GM19372 (cell line): ENCODE results near the gene RNF217.

Source experiments
- ATAC-seq: cut with Tn5 transposase; IDR thresholded peaks from one replicate; pipeline ENCODE4 v1.9.1; 2021; ENCODE audit warnings: mild to moderate bottlenecking, low read depth, moderate library complexity; ENCODE audit not compliant: unreplicated experiment

Gene RNF217

DNA sequence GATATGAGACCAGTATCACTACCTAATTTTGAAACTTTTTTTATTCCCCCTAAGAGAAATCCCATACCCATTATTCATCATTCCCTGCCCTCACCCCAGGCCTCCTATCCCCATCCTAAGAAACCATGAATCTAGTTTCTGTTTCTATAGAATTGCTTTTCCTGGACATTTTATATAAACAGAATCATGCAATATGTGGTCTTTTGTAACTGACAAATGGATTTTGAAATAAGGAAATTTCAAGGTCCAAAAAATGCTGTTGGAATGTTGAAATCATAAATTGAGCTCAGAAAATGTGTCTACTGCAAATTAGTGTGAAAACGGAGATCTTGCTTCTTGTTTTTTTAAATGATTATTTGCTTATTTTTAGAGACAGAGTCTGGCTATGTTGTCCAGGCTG, 25.1 kb downstream of the RNF217 start:
- ATAC-seq, result no peak

DNA sequence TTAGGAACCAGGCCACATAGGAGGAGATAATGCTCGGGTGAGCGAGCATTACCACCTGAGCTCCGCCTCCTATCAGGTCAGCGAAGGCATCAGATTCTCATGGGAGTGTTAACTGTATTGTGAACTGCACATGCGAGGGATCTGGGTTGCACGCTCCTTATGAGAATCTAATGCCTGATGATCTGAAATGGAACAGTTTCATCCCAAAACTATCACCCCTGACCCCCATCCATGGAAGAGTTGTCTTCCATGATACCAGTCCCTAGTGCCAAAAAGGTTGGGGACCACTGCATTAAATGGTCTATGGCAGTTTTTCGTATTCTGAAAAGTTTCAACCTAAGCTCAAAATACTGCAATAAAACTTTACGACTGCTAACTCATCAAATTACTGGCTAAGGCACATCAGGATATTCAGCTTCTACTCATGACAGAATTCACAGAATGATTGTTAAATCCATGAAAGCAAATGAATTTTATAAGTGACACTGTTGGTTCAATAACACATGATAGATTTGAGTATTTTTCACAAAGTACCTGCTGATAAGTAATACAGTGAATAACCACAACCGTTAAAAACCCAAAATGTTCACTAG, 25.9 kb downstream of the RNF217 start:
- no peak for ATAC-seq

DNA sequence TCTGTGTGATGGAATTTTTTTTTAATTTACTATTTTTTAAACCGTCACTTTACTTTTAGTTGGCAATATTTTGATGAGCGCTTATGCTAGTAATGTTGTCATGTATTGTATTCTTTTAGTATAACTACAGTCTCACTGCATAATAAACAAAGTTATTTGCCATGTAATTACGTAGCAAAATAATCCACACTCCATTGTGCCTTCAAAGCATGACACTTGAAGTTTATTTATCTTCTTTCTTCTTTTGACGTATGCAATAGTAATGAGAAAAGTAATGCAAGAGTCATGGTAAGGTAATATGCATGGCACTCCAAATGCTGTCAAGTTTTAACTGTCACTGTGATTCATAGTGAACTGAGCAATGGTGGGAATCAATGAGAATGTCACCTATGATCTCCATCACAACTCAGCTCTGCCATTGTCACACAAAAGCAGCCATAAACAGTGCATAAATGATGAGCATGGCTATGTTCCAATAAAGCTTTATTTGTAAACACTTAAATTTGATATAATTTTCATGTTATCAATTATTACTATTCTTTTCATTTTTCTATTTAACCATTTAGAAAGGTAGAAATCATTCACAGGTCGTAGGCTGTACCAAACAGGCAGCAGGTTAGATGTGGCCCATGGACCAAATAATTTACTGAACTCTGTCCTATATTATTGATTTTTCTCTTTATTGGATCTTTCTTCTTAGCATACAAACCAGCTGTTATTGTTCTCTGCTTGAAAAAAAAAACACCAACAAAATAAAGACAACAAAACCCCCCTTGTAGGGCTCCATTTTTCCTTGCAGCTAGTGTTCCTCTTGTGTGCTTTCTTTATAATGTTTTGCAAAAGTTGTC, 27.1 kb downstream of the RNF217 start:
- no peak for ATAC-seq

- no peak for ATAC-seq
Observed at GRCh38 chr6:124990988-124991387, 28.8 kb downstream of the RNF217 start.

- no peak for ATAC-seq
Observed at GRCh38 chr6:124991764-124992295, 29.6 kb downstream of the RNF217 start.

- ATAC-seq, result no peak
Observed at GRCh38 chr6:124993327-124993726, 31.1 kb downstream of the RNF217 start.

GRCh38 chr6:124994648-124995047, 32.4 kb downstream of the RNF217 start:
- no peak for ATAC-seq

DNA sequence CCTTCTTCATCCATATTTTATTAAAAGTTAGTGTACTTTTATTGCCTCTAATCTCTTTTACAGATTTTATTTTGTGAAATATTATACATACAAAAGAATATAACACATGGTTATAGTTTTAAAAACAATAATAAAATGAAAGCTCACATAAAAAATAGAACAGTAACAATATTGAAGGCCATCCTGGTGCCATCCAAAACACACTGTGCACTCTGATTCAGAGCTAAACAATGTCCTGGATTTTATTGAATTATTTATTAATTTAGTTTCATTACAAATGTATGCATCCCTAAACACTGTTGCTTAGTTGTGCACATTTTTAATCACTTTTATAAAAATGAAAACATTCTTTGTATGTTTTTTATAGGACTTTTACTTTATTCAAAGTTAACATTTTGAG, 32.9 kb downstream of the RNF217 start:
- ATAC-seq, result no peak

DNA sequence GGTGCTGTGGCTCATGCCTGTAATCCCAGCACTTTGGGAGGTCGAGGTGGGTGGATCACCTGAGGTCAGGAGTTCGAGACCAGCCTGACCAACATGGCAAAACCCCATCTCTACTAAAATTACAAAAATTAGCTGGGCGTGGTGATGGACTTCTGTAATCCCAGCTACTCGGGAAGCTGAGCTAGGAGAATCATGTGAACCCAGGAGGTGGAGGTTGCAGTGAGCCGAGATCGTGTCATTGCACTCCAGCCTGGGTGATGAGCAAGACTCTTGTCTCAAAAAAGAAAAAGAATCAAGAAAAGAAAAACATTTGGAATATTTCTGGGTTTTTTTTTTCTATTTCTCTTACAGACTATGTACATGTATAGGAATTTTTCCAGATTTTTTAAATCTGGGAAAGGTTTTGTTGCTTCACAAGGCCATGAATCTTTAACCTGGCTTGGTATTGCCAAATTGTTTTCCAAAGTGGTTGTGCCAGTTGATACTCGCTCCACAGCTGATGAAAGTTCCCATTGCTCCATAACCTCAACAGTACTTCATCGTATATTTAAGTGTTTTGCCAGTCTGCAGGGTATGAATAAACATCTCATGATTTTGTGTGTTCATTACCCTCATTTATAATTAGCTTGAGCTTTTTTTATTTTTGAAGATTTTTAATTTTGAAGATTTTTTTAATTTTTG, 33.5 kb downstream of the RNF217 start:
- ATAC-seq, result no peak

DNA sequence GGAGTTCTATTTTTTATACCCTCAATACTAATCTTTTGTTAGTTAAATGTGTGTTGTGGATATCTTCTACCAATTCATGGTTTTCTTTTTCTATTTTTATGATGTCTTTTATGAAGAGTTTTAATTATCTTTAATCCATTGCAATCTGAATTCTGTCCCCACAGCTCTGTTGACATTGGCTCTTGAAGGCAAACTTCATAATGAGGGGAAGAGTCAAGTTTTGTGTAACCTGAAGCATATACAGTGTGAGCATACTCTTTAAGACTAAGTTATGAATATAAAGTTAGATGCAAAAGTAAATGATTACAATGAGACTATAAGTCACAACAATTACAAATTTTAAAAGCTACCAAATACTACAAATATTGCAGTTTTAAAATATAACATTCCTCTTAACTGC, 34.2 kb downstream of the RNF217 start:
- ATAC-seq, result no peak

DNA sequence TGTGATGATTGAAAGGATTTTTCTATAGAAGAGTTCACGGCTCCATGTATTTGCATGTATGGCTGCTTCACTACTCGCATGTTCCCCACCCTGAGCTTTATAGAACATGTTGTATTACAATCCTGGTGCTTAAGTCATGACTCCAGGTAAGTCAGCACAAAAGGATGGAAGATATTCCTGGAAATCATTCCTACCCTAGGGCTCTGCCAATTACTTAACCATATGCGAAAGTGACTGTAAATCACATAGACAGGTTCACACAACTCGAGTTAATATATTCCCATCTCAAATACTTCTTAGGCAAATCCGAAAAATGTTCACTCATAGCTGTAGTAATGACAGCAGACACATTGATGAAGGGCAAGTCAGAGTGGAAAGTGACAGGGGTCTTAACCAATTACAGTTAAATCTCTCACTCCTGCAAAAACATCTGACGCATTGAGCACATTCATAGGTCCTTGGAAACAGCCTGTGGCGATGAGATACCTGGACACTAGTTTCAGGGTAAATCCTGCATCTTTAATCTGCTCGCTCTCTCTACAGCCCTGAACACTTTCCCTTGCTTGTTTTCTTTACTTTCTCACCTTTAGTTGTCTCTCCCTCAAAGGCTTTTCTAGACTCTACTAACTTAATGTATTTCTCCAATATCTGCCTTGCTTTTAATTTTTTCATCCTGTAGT, 35.1 kb downstream of the RNF217 start:
- no peak for ATAC-seq

DNA sequence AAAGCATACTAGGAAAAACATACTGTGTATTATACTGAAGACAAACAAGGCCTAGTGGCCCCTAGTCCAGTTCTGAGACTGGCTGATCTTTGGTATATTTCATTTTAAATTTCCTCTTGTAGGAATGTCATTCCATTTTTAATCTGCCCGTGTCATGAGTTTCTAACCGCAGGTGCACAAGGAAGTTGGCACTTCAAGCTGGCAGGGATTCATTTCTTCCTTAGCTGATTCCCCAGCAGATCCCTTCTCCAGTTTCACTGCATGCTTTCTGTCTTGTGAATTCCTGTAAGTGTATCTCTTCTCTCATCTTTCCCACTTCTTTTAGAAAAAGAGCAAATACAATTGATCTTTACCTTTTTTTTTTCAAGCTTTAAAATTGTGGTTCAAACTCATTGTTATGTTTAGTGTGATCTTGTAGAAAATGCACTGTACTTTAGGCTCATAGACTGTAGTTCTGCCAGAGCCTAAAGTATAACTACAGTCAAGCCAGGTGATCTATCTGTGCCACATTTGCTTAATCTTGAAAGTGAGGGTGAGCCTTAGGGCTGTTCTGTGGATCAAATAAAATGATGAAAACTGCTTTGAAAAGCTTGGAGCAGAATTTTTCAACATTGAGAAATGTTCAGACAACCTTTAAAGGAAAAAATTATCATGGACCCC, 37.0 kb downstream of the RNF217 start:
- ATAC-seq, result no peak

- no peak for ATAC-seq
Observed at GRCh38 chr6:125001684-125002405, 39.6 kb downstream of the RNF217 start.

DNA sequence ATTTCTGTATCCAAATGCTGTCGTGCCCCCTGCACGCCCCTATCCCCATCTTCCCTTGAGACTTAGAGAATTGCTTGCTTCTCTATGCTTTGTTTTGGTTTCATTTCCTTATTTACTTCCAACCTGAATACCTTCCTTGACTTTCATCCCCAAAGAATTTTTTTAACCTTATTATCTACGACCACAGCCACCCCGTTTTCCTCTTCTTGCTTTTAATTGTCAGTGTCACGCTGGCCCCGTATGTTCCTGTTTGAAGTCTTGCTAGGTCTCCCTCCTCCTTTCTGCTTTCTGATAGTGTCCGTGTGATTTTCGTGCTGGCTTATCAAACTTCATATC, 40.1 kb downstream of the RNF217 start:
- ATAC-seq, result no peak

DNA sequence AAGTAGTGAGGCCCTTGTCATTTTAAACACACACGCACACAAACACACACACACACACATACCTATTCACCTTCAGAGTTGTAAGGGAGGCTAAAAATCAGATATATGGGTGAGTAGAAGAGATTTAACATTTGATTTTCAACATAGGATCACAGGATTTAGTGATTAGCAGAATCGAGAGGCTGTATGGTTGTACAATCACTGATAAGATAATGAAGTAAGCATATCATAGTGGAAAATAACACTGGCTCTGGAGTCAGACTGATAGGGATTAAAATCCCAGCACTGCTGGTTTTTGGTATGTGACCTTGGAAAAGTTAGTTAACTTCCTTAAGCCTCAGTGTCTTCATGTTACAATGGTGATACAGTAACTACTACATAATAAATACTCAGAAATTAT, 40.8 kb downstream of the RNF217 start:
- ATAC-seq, result no peak

GRCh38 chr6:125004198-125004597, 42.0 kb downstream of the RNF217 start:
- no peak for ATAC-seq

DNA sequence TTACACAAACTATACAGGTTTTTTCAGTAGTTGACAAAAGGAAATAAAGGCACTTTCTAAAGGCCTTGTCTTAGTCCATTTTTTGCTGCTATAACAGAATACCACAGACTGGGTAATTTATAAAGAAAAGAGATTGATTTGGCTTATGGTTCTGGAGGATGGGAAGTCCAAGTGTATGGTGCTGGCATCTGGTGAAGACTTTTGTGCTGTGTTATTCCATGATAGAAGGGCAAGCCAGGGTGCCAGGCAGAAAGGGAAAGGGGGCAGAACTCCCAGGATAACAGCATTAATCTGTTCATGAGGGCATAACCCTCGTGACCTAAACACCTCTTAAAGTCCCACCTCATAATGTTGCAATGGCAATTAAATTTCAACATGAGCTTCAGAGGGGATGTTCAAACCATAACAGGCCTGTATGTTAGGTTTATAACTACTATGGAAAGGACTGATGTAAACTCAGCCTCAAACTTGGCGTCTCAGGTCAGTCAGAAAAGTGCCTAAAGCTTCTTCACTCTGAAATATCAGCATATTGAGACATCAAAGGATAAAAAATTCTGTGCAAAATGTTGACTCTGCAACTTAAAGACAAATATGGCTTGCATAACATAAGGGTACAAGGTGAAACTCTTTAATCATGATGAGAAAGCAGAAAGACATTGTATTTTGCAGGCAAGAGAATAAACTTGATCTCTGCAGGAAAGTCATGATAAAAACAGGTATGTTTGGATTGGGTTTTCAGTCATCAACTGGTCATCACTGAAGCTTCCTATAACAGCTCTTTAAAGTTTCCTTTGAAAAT, 42.8 kb downstream of the RNF217 start:
- ATAC-seq, result no peak

GRCh38 chr6:125008261-125008703, 46.0 kb downstream of the RNF217 start:
- ATAC-seq, result no peak

DNA sequence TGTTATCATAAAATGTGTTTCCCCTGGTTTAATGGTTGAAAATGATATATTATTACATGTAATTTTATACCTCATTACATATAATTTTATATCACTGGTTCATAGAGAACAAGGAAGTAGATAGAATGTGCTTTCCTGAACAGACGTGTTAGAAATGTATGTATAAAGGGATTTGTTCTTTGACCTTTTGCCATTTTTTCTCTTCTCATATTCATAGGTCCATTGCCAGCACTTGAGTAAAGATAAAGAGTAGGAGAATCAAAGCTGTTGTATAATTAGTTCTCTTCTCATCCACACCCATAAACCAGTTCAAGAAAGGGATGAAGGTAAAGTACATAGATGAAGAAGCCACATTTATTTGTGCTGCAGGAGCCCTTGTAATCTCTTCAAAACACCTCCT, 46.7 kb downstream of the RNF217 start:
- ATAC-seq, result no peak
